ENCODE data around the gene CLIC6.

Gene CLIC6

DNA sequence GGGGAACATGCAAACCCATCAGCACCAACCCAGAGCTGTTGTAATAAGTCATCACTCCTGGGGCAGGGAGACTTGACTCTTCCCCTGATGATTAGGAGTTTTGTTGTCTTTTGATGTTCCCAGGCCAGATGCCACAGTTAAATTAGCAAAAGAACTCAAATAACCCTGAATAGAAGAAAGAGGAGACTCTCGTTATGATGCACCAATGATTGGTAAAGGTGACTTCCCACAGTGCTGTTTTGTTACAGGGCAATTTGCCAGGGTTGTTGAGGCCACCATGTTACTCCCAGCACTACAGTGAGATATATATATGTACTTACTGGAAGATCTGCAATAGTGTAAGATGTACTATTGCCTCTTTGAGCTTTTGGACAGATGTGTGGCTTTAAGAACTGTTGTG, 29.5 kb upstream of the CLIC6 start:
- WGBS, 2 experiments (ENCODE audit: insufficient coverage in 2 of 2) = no CpG with 5 or more reads among the region's 1 CpG

GRCh38 chr21:34639882-34640788, 28.7 kb upstream of the CLIC6 start:
- 61 to 77% methylated on average over 5 to 7 of the region's 9 CpGs for WGBS, 2 experiments (ENCODE audit: insufficient coverage in 2 of 2)
- Histone ChIP-seq H3K9me3 (ENCODE audit: control insufficient read depth, low read length) (no peaks in the 10 kb centered on the region), H3K4me1 (ENCODE audit: control insufficient read depth, insufficient read depth, low read length, poor library complexity, severe bottlenecking) (no peaks in the 10 kb centered on the region), H3K36me3 (ENCODE audit: control insufficient read depth, insufficient read depth, low read length) (no peaks in the 10 kb centered on the region), H3K27ac (ENCODE audit: low read depth, low read length, severe bottlenecking) (no peak overlapping the region), H3K4me3 (ENCODE audit: extremely low read depth, insufficient read depth, low read length, poor library complexity, severe bottlenecking) (no peak overlapping the region)

More for the DNA sequence above, 29.5 kb upstream of the CLIC6 start:
- no peaks in the 10 kb centered on the region for H3K36me3 ChIP-seq (ENCODE audit: control insufficient read depth, insufficient read depth, low read length)
- H3K4me3 ChIP-seq (ENCODE audit: extremely low read depth, insufficient read depth, low read length, poor library complexity, severe bottlenecking) = no peak overlapping the region
- H3K27ac ChIP-seq (ENCODE audit: low read depth, low read length, severe bottlenecking) = no peak overlapping the region
- H3K9me3 ChIP-seq (ENCODE audit: control insufficient read depth, low read length) = no peaks in the 10 kb centered on the region
- H3K4me1 ChIP-seq (ENCODE audit: control insufficient read depth, insufficient read depth, low read length, poor library complexity, severe bottlenecking) = no peaks in the 10 kb centered on the region

GRCh38 chr21:34640858-34641257, 27.9 kb upstream of the CLIC6 start:
- Histone ChIP-seq H3K36me3 (ENCODE audit: control insufficient read depth, insufficient read depth, low read length) (no peaks in the 10 kb centered on the region), H3K4me3 (ENCODE audit: extremely low read depth, insufficient read depth, low read length, poor library complexity, severe bottlenecking) (no peak overlapping the region), H3K27ac (ENCODE audit: low read depth, low read length, severe bottlenecking) (no peak overlapping the region), H3K9me3 (ENCODE audit: control insufficient read depth, low read length) (no peaks in the 10 kb centered on the region), H3K4me1 (ENCODE audit: control insufficient read depth, insufficient read depth, low read length, poor library complexity, severe bottlenecking) (no peaks in the 10 kb centered on the region)
- 94 to 100% methylated on average over 2 to 4 of the region's 4 CpGs for WGBS, 2 experiments (ENCODE audit: insufficient coverage in 2 of 2)

DNA sequence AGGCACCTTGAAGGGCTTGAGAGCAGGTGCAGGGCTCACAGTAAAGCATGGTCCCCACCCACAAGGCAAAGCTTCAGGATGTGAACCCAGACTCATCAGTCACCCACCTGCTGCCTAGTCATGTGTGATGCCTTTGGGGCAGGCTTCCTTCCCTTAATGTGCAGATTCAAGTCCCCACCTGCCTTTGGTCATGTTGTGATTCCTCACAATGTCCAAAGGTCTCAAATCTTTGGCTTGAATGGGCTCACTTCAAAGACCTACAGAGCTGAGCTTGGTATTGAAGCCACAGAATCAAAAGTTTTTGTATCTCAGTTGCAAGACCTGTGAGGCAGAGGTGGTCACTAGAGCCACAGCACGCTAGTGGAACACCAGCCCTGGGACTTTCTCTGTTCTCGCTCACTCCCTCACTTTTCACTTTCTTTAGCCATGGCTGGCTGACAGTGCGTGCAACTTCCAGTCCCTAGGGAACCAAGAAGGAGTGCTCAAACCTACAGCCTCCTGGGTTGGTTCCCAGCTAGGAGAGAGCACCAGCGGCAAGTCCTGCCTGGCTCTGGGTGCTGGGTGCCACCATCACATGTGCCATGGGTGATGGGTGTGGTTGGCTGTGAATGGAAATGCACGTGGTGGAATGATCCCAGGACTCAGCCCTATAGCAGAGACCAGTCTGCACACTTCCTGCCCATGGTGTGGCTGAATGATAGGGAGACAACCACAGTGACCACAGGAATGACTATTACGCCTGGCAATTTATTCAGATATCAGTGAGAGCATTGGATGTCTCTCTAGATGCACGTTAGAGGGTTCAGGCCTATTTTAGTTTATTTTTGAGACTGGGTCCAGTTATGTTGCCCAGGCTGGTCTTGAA, 26.4 kb upstream of the CLIC6 start:
- no peaks in the 10 kb centered on the region for H3K36me3 ChIP-seq (ENCODE audit: control insufficient read depth, insufficient read depth, low read length)
- H3K9me3 ChIP-seq (ENCODE audit: control insufficient read depth, low read length) = no peaks in the 10 kb centered on the region
- no peaks in the 10 kb centered on the region for H3K4me1 ChIP-seq (ENCODE audit: control insufficient read depth, insufficient read depth, low read length, poor library complexity, severe bottlenecking)
- H3K27ac ChIP-seq (ENCODE audit: low read depth, low read length, severe bottlenecking) = no peak overlapping the region
- WGBS, 2 experiments (ENCODE audit: insufficient coverage in 2 of 2) = 93 to 94% methylated on average over 4 to 6 of the region's 7 CpGs
- H3K4me3 ChIP-seq (ENCODE audit: extremely low read depth, insufficient read depth, low read length, poor library complexity, severe bottlenecking) = no peak overlapping the region

DNA sequence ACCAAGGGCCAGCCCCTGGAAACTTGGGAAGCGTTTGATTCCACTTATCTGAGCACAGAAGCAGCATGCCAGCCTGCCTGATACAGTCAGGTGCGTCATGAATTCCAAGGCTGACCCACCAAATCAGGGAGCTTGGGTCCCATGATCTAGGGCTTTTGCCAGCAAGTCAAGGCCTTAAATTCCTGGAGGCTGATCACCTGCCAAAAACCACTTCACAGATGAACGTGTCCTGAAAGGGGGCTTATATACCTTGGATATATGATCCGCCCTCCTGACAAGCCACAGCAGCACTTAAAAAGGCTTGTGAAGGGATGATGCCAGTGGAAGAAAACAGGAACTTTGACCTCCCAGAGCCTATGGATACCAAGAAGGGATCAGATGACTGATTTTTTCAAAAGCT, 24.0 kb upstream of the CLIC6 start:
- no peaks in the 10 kb centered on the region for H3K9me3 ChIP-seq (ENCODE audit: control insufficient read depth, low read length)
- no peaks in the 10 kb centered on the region for H3K36me3 ChIP-seq (ENCODE audit: control insufficient read depth, insufficient read depth, low read length)
- no peaks in the 10 kb centered on the region for H3K4me1 ChIP-seq (ENCODE audit: control insufficient read depth, insufficient read depth, low read length, poor library complexity, severe bottlenecking)
- WGBS, 2 experiments (ENCODE audit: insufficient coverage in 2 of 2) = 89 to 91% methylated on average over 3 to 4 of the region's 4 CpGs
- H3K27ac ChIP-seq (ENCODE audit: low read depth, low read length, severe bottlenecking) = no peak overlapping the region
- H3K4me3 ChIP-seq (ENCODE audit: extremely low read depth, insufficient read depth, low read length, poor library complexity, severe bottlenecking) = no peak overlapping the region

DNA sequence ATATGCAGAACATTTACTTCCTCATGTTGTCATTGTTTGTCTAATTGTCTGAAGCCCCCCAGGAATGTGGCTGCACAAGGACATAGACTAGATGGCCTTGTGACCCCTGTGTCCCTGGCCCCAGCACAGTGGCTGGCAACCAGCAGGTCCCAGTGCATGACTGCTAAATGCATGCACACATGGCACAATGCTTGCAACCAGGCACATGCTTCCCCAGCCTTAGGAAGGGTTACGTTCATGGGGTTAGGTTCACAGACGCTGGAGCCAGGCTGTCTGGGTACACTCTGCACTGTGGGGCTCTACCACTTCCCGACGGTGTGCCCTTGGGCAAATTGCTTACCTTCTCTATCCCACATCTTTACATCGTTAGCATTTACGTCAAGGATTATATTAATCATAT, 21.2 kb upstream of the CLIC6 start:
- Histone ChIP-seq H3K4me1 (ENCODE audit: control insufficient read depth, insufficient read depth, low read length, poor library complexity, severe bottlenecking) (no peaks in the 10 kb centered on the region), H3K27ac (ENCODE audit: low read depth, low read length, severe bottlenecking) (no peak overlapping the region), H3K9me3 (ENCODE audit: control insufficient read depth, low read length) (peaks cover 6% of the 10 kb centered on the region), H3K4me3 (ENCODE audit: extremely low read depth, insufficient read depth, low read length, poor library complexity, severe bottlenecking) (no peak overlapping the region), H3K36me3 (ENCODE audit: control insufficient read depth, insufficient read depth, low read length) (no peaks in the 10 kb centered on the region)
- 63 to 83% methylated on average over 1 to 4 of the region's 6 CpGs for WGBS, 2 experiments (ENCODE audit: insufficient coverage in 2 of 2)

DNA sequence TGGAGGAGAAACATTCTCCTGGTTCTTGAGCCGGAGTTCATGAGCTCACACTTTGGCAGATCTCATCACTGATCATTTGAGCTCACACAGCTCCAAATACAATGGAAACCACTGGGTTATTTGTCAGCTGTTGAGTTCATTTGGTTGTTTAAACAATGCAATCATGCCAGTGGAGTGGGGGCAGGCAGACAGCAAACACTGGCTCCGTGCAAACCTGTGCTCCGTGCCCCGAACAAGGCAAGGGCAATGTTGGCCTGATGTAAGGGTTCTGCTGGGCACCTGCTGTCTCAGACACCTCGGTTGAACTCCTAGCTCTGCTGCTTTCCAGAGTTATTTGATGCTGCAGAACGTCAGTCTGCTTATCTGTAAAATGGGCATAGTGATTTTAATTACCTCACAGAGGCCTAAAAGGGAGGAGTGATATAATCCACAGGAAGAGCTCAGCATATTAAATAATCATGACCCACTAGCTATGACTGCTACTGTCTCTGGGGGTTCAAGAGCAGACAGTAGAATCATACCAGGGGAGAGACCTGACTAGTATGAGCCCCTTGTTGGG, 20.0 kb upstream of the CLIC6 start:
- Histone ChIP-seq H3K9me3 (ENCODE audit: control insufficient read depth, low read length) (peaks cover 6% of the 10 kb centered on the region), H3K4me1 (ENCODE audit: control insufficient read depth, insufficient read depth, low read length, poor library complexity, severe bottlenecking) (no peaks in the 10 kb centered on the region), H3K4me3 (ENCODE audit: extremely low read depth, insufficient read depth, low read length, poor library complexity, severe bottlenecking) (no peak overlapping the region), H3K27ac (ENCODE audit: low read depth, low read length, severe bottlenecking) (no peak overlapping the region), H3K36me3 (ENCODE audit: control insufficient read depth, insufficient read depth, low read length) (no peaks in the 10 kb centered on the region)
- 88 to 93% methylated on average over 3 to 6 of the region's 6 CpGs for WGBS, 2 experiments (ENCODE audit: insufficient coverage in 2 of 2)

- WGBS, 2 experiments (ENCODE audit: insufficient coverage in 2 of 2) = 83 to 85% methylated on average over 2 of the region's 3 CpGs
These were observed 19.4 kb upstream of the CLIC6 start for GRCh38 chr21:34649400-34649799.

GRCh38 chr21:34650861-34651431, 17.8 kb upstream of the CLIC6 start:
- no CpG with 5 or more reads among the region's 1 CpG for WGBS, 2 experiments (ENCODE audit: insufficient coverage in 2 of 2)

More at GRCh38 chr21:34649400-34649799, 19.4 kb upstream of the CLIC6 start:
- Histone ChIP-seq H3K4me1 (ENCODE audit: control insufficient read depth, insufficient read depth, low read length, poor library complexity, severe bottlenecking) (no peaks in the 10 kb centered on the region), H3K36me3 (ENCODE audit: control insufficient read depth, insufficient read depth, low read length) (no peaks in the 10 kb centered on the region), H3K9me3 (ENCODE audit: control insufficient read depth, low read length) (peaks cover 6% of the 10 kb centered on the region), H3K27ac (ENCODE audit: low read depth, low read length, severe bottlenecking) (no peak overlapping the region), H3K4me3 (ENCODE audit: extremely low read depth, insufficient read depth, low read length, poor library complexity, severe bottlenecking) (no peak overlapping the region)

GRCh38 chr21:34651642-34652041, 17.2 kb upstream of the CLIC6 start:
- no peak overlapping the region for H3K27ac ChIP-seq (ENCODE audit: low read depth, low read length, severe bottlenecking)
- no peaks in the 10 kb centered on the region for H3K36me3 ChIP-seq (ENCODE audit: control insufficient read depth, insufficient read depth, low read length)
- no peak overlapping the region for H3K4me3 ChIP-seq (ENCODE audit: extremely low read depth, insufficient read depth, low read length, poor library complexity, severe bottlenecking)
- H3K4me1 ChIP-seq (ENCODE audit: control insufficient read depth, insufficient read depth, low read length, poor library complexity, severe bottlenecking) = no peaks in the 10 kb centered on the region
- WGBS, 2 experiments (ENCODE audit: insufficient coverage in 2 of 2) = no CpG with 5 or more reads among the region's 1 CpG
- peaks cover 6% of the 10 kb centered on the region for H3K9me3 ChIP-seq (ENCODE audit: control insufficient read depth, low read length)

More at GRCh38 chr21:34650861-34651431, 17.8 kb upstream of the CLIC6 start:
- Histone ChIP-seq H3K9me3 (ENCODE audit: control insufficient read depth, low read length) (peaks cover 6% of the 10 kb centered on the region), H3K27ac (ENCODE audit: low read depth, low read length, severe bottlenecking) (no peak overlapping the region), H3K36me3 (ENCODE audit: control insufficient read depth, insufficient read depth, low read length) (no peaks in the 10 kb centered on the region), H3K4me1 (ENCODE audit: control insufficient read depth, insufficient read depth, low read length, poor library complexity, severe bottlenecking) (no peaks in the 10 kb centered on the region), H3K4me3 (ENCODE audit: extremely low read depth, insufficient read depth, low read length, poor library complexity, severe bottlenecking) (no peak overlapping the region)
